ENCODE measurements around the gene MACF1.

DNA sequence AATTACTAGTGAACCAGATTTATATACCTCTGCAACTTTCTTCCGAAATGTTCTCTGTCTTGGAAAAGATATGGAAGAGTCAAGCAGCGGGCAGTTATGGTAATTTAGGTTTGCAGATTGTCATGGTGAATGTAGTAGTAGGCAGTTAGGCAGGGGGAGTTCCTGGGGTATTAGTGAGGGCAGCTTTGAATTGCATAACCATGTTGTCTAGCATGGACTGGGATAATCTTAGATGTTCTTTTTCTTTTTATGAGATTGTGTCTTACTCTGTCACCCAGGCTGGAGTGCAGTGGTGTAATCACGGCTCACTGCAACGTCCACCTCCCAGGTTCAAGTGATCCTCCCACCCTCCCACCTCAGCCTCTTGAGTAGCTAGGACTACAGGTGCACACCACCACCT is 25.0 kb downstream of the MACF1 start:
- no peak for TF ChIP-seq CTCF (IDR thresholded peaks at IDR 0.05 in 8 of 11, conservative IDR thresholded peaks at IDR 0.05 in 3 of 11)
- TF ChIP-seq POLR2AphosphoS5 (IDR thresholded peaks at IDR 0.05) = no peak

All from spleen (tissue), 7 donors.